T-helper 17 cell (primary cell): ENCODE data around the gene SLC6A16. TPM values are rescaled to one million over a fixed set of nuclear protein-coding genes. Genes with fewer than 3 reads are reported as not detected.
A peak's percentile ranks its signal among the peaks of the same experiment; 100 is the strongest.
"Not testable (repeated sequence)": the region's sequence is repeated elsewhere in the genome, so short reads cannot be mapped to it uniquely, and the experiment has no call there.

Source experiments
- ATAC-seq: fragments of 150-1000 bp; cut with Tn5 transposase; 2 replicates; pipeline ENCODE4 v1.10.0; 2021; ENCODE audit warnings: mild to moderate bottlenecking, moderate library complexity
- DNase-seq, 3 donors: peaks; one replicate each; pipeline versions ENCODE4 v3.0.0 to v3.0.0-alpha.2; 2020 to 2021
- H3K9me3 ChIP-seq: one replicate; pipeline ENCODE4 v1.7.0; 2013; ENCODE audit warnings: low read length, mild to moderate bottlenecking; ENCODE audit not compliant: control insufficient read depth, poor library complexity, severe bottlenecking
- H3K27ac Mint-ChIP-seq: one replicate; pipeline ENCODE4 v1.8.0; 2022; ENCODE audit warnings: mild to moderate bottlenecking, moderate library complexity, mixed read lengths
- H3K27me3 Mint-ChIP-seq: one replicate; pipeline ENCODE4 v1.8.0; 2022; ENCODE audit warnings: mixed read lengths
- H3K36me3 Mint-ChIP-seq: one replicate; pipeline ENCODE4 v1.8.0; 2022; ENCODE audit warnings: low read depth, mixed read lengths
- H3K4me1 Mint-ChIP-seq: one replicate; pipeline ENCODE4 v1.8.0; 2022; ENCODE audit warnings: mild to moderate bottlenecking, mixed read lengths
- H3K4me3 Mint-ChIP-seq: one replicate; pipeline ENCODE4 v1.8.0; 2022; ENCODE audit warnings: mild to moderate bottlenecking, moderate library complexity, mixed read lengths
- total RNA-seq, 4 donors: library from RNA in 2 of 4; stranded (reverse) in 2 of 4; gene quantifications; one replicate each; pipeline ENCODE4 v1.2.3 and lab custom pipeline; 2022 to 2026

SLC6A16 gene
- total RNA-seq, 2 donors from 2014 or later = 3.1 to 3.7 TPM

GRCh38 chr19:49339301-49340068 lies 14.5 kb upstream of the SLC6A16 start:
- Mint-ChIP-seq H3K4me3 (peak overlapping the region; percentile 47), H3K4me1 (peaks cover 41% of the 10 kb centered on the region), H3K36me3 (peaks cover 16% of the 10 kb centered on the region), H3K27me3 (no peaks in the 10 kb centered on the region), H3K27ac (peak overlapping the region; percentile 68)
- H3K9me3 ChIP-seq = no peaks in the 10 kb centered on the region
- DNase-seq (no peak), ATAC-seq (no peak)

DNA sequence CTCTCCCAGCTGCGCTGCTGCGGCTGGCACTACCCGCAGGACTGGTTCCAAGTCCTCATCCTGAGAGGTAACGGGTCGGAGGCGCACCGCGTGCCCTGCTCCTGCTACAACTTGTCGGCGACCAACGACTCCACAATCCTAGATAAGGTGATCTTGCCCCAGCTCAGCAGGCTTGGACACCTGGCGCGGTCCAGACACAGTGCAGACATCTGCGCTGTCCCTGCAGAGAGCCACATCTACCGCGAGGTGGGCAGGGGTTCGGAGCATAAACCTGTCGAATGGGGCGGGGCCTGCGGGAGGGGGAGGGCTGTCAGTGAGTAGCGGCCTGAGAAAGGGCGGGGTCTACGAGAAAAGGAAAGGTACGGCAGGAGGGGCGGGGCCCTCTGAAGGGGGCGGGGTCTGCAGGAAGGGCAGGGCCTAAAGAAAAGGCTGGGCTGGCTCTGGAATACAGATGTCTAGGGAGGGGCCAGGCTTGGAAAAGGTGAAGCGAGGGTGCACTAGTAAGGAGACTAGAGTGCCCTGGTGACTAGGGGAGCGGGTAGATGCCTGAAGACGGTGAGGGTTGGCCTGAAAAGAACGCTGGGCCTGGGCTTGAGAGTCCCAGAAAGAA lies 13.8 kb upstream of the SLC6A16 start:
- DNase-seq (no peak), ATAC-seq (no peak)
- Mint-ChIP-seq H3K4me1 (peaks cover 46% of the 10 kb centered on the region), H3K27ac (peak overlapping the region; percentile 68), H3K36me3 (peaks cover 16% of the 10 kb centered on the region), H3K27me3 (no peaks in the 10 kb centered on the region), H3K4me3 (peak overlapping the region; percentile 7)
- no peaks in the 10 kb centered on the region for H3K9me3 ChIP-seq

- peaks cover 16% of the 10 kb centered on the region for H3K36me3 Mint-ChIP-seq
- peak overlapping the region; percentile 68 for H3K27ac Mint-ChIP-seq
- H3K4me3 Mint-ChIP-seq = peak overlapping the region; percentile 66
- ATAC-seq = no peak
- H3K27me3 Mint-ChIP-seq = no peaks in the 10 kb centered on the region
- H3K9me3 ChIP-seq = no peaks in the 10 kb centered on the region
- DNase-seq = no peak
- H3K4me1 Mint-ChIP-seq = peaks cover 52% of the 10 kb centered on the region
Observed at GRCh38 chr19:49338023-49338677, 13.2 kb upstream of the SLC6A16 start.

DNA sequence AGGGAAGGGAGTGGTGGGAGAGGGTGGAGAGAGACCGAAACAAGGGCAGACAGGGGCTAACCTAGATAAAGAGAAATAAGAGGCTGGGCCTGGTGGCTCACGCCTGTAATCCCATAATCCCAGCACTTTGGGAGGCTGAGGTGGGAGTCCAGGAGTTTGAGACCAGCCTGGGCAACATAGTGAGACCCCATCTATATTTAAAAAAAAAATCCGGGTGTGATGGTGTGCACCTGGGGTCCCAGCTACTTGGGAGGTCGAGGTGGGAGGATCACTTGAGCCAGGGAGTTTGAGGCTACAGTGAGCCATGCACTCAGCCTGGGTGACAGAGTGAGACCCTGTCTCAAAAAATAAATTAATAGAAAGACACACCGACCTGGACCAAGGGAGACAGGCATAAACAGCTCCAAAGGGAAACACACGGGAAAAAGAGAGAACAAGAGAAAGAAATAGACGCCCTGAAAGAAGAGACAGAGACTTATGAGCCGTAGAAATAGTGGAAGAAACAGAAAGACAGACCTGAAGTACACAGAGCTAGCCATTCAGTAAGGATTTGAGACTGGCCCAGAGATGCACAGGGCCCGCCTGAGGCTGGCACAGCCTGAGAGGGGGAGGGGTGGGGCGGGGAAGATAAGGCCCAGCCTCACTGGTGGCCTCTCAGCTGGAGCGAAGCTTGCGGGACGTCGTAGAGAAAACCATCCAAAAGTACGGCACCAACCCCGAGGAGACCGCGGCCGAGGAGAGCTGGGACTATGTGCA lies 12.5 kb upstream of the SLC6A16 start:
- no peak for ATAC-seq
- peaks cover 13% of the 10 kb centered on the region for H3K36me3 Mint-ChIP-seq
- H3K4me1 Mint-ChIP-seq = peaks cover 50% of the 10 kb centered on the region
- H3K4me3 Mint-ChIP-seq = peak overlapping the region; percentile 99
- no peak overlapping the region for H3K27ac Mint-ChIP-seq
- no peaks in the 10 kb centered on the region for H3K9me3 ChIP-seq
- DNase-seq = no peak
- H3K27me3 Mint-ChIP-seq = no peaks in the 10 kb centered on the region

DNA sequence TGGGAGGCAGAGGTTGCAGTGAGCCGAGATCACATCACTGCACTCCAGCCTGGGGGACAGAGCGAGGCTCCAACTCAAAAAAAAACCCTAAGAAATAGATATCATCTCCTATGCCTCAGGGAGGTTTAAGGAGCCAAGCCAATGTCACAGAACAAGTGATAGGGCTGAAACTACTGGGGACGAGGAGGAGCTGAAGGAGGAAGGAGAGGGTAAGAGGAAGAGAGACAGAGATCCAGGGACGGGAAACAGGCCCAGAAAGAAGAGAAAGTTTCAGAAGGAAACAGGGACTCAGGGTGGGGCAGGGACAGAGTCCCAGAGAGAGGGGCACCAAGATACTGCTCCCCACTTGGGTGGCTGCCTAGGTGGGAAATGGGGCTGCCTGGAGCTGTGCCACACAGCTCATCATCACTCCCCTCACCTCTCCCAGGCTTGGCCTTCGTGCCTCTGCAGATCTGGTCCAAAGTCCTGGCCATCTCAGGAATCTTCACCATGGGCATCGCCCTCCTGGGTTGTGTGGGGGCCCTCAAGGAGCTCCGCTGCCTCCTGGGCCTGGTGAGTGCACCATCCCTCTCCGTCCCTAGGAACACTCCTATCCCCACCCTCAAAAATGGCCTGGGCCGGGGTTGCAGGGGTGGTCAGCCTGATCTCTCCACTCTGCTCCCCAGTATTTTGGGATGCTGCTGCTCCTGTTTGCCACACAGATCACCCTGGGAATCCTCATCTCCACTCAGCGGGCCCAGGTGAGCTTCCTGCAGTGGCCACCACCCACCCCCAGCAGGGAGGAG lies 11.7 kb upstream of the SLC6A16 start:
- Mint-ChIP-seq H3K27ac (peak overlapping the region; percentile 99), H3K4me1 (peaks cover 53% of the 10 kb centered on the region), H3K36me3 (peaks cover 13% of the 10 kb centered on the region), H3K27me3 (no peaks in the 10 kb centered on the region), H3K4me3 (peak overlapping the region; percentile 99)
- DNase-seq (no peak), ATAC-seq (no peak)
- H3K9me3 ChIP-seq = no peaks in the 10 kb centered on the region

GRCh38 chr19:49335784-49336481 lies 10.9 kb upstream of the SLC6A16 start:
- H3K4me1 Mint-ChIP-seq = peaks cover 56% of the 10 kb centered on the region
- no peak for DNase-seq
- H3K27ac Mint-ChIP-seq = peak overlapping the region; percentile 99
- peak; percentile 41 for ATAC-seq
- peak overlapping the region; percentile 99 for H3K4me3 Mint-ChIP-seq
- no peaks in the 10 kb centered on the region for H3K9me3 ChIP-seq
- peaks cover 13% of the 10 kb centered on the region for H3K36me3 Mint-ChIP-seq
- H3K27me3 Mint-ChIP-seq = no peaks in the 10 kb centered on the region

- peak; percentile 28 to 37 (median 31) for DNase-seq
- no peaks in the 10 kb centered on the region for H3K9me3 ChIP-seq
- Mint-ChIP-seq H3K27ac (peak within 1 kb of the TSS; percentile 99), H3K4me1 (peaks cover 57% of the 10 kb centered on the region), H3K36me3 (peaks cover 14% of the 10 kb centered on the region), H3K4me3 (peak within 1 kb of the TSS; percentile 99), H3K27me3 (no peaks in the 10 kb centered on the region)
- ATAC-seq = peak; percentile 65
Observed at GRCh38 chr19:49335071-49335783, 10.2 kb upstream of the SLC6A16 start, which contains the start of gene CD37. Gene CD37 (plus strand): TSS chr19:49335406. CDS start chr19:49335541, 135 bp downstream.

DNA sequence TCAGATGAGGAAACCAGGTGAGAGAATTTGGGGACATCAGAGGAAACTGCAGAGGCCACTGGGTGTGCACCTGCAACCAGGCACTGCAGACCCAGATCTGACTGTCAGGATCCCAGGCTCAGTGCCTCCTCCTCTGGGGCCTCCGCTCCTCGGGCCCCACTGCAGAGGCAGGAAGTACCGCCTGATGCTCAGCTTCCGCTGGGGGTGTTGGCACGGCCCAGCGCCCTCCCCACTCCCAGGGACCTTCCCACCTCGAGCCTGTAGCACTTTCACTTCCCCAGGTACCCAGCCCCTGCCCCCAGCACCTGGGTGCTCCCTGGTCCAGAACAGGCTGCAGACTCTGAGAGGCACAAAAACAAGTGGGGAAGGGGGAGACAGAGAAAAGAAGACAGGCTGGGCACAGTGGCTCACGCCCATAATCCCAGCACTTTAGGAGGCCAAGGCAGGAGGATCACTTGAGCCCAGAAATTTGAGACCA lies 8.9 kb upstream of the SLC6A16 start:
- Mint-ChIP-seq H3K27me3 (no peaks in the 10 kb centered on the region), H3K4me3 (peak overlapping the region; percentile 91), H3K4me1 (peaks cover 57% of the 10 kb centered on the region), H3K27ac (peak overlapping the region; percentile 99), H3K36me3 (peaks cover 16% of the 10 kb centered on the region)
- DNase-seq = peak; percentile 47 to 60 (median 53)
- ATAC-seq = peak; percentile 73
- no peaks in the 10 kb centered on the region for H3K9me3 ChIP-seq

DNA sequence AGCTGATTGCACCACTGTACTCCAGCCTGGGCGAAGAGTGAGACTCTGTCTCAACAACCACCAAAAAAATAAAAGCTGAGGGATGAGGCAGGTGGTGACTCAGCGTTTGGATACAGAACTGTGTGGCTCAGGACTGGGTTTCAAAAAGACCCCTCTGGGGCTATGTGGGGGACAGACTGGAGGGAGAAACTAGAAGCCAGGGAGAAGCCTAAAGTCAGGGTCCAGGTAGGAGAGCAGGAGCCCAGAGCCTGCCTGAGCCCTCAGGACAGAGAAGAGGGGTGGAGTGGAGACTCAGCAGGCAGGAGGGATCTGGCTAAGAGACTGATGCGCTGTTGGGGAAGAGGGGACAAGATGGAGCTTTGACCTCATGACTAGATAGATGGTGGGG lies 8.4 kb upstream of the SLC6A16 start:
- Mint-ChIP-seq H3K4me3 (peak overlapping the region; percentile 91), H3K4me1 (peaks cover 56% of the 10 kb centered on the region), H3K27me3 (no peaks in the 10 kb centered on the region), H3K27ac (peak overlapping the region; percentile 99), H3K36me3 (peaks cover 12% of the 10 kb centered on the region)
- no peaks in the 10 kb centered on the region for H3K9me3 ChIP-seq
- no peak for DNase-seq
- ATAC-seq = no peak

DNA sequence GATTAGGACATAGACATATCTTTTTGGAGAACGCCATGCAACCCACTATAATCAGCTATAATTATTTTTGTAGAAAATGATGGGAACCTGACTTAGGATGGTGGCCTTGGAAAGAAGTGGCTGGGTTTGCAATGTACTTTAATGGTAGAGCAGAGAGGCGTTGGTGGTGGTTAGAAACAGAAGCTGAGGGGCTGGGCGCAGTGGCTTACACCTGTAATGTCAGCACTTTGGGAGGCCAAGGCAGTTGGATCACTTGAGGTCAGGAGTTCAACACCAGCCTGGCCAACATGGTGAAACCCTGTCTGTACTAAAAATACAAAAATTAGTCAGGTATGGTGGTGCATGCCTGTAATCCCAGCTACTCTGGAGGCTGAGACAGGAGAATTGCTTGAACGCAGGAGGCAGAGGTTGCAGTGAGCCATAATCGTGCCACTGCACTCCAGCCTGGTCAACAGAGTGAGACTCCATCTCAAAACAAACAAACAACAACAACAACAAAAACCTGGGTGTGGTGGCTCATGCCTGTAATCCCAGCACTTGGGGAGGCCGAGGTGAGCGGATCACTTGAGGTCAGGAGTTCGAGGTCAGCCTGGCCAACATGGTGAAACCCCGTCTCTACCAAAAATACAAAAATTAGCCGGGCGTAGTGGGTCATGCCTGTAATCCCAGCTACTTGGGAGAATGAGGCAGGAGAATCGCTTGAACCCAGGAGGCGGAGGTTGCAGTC lies 7.9 kb upstream of the SLC6A16 start:
- DNase-seq, H3K9me3 ChIP-seq, H3K27me3 Mint-ChIP-seq, ATAC-seq: not testable (repeated sequence)
- peak overlapping the region; percentile 99 for H3K27ac Mint-ChIP-seq
- H3K36me3 Mint-ChIP-seq = peaks cover 14% of the 10 kb centered on the region
- peaks cover 58% of the 10 kb centered on the region for H3K4me1 Mint-ChIP-seq
- H3K4me3 Mint-ChIP-seq = peak overlapping the region; percentile 91

DNA sequence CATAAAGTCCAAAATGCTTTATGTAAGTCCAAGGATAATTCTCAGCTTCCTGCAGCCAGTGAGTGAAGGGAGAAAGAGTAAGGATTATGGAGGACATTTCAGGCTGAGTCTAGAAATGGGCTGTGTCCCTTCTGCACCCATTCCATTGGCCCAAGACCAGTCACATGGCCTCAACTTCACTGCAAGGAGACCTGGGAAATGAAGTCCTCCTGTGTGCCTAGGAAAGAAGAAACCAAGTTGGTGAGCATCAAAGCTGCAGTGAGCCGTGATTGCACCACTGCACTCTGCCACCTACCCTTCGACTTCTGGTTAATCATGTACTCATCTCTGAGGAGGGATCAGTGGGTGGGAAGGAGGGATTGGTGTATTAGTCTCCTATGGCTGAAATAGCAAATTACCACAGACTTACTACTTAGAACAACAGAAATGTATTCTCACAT lies 6.6 kb upstream of the SLC6A16 start:
- ATAC-seq = peak; percentile 80
- peak in 2 of 3 donors; percentile 38 to 44 for DNase-seq
- no peaks in the 10 kb centered on the region for H3K9me3 ChIP-seq
- no peaks in the 10 kb centered on the region for H3K27me3 Mint-ChIP-seq
- H3K4me1 Mint-ChIP-seq = peaks cover 56% of the 10 kb centered on the region
- H3K4me3 Mint-ChIP-seq = no peak overlapping the region
- H3K27ac Mint-ChIP-seq = peak overlapping the region; percentile 99
- peaks cover 14% of the 10 kb centered on the region for H3K36me3 Mint-ChIP-seq
